ENCODE measurements around the gene LHX5.
A peak's percentile ranks its signal among the peaks of the same experiment; 100 is the strongest.

LHX5 gene

DNA sequence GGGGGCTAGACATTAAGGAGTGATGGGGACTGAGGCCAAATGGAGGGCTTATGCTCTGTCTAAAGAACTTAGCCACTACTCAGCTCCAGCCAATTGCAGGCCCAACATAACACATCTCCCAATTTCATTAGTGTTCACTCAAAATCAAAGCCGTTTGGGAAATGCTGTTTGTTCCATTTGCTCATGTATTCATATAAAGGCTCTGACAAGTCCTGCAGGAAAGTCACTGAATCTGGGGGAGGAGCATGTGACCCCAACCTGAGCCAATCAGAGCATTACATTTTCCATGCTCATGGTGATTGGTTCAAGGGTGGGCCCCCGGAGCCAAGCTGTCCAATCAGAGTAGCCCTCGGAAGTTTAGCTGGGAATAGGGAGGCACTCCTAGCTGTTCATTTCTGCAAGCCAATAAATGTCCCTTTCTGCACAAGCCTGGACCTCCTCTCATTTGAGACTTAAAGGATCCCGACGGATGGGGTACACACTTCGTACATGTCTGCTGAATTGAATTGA, 28.6 kb downstream of the LHX5 start:
- Histone ChIP-seq H3K27ac (no peak overlapping the region), H3K4me3 (no peak overlapping the region)

DNA sequence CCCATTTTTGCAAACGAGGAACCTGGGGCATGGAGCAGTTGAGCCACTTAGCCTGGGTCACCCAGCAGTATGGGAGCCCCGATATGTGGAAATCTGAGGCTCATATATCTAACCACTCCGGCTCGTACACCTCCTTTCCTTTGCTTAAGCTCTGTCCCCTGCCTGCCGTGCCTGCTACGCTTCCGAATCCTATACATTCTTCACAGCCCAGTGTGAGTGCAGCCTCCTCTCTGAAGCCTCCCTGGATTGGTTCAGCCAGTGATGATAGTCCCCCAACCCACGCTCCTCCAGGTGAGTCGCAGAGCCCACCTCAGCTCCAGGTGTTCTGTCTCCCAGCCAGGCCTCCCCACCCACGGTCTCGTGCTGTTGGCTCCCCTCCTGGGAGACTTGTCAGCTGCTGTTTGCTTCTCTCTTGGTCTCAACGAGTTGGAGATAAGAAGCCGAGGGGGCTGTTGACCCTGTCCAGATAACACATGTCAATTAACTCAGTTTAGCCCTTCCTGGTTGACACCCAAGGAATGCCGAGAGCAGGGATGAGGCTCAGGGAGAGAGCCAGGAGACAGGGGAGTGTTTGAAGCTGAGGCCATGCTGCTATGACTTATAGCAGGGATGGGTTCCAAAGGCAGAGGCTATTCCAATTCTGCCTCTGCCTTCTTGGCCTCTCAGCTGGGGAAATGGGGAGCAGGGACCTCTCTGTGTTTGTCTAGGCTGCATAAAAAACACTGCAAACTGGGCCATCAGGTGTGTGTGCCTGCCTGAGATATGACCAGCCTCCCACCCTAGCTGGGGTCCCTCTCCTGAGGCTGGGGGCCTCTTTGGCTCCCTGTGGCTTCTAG, 30.5 kb downstream of the LHX5 start:
- H3K27ac ChIP-seq: no peak overlapping the region
- no peak overlapping the region for H3K4me3 ChIP-seq

DNA sequence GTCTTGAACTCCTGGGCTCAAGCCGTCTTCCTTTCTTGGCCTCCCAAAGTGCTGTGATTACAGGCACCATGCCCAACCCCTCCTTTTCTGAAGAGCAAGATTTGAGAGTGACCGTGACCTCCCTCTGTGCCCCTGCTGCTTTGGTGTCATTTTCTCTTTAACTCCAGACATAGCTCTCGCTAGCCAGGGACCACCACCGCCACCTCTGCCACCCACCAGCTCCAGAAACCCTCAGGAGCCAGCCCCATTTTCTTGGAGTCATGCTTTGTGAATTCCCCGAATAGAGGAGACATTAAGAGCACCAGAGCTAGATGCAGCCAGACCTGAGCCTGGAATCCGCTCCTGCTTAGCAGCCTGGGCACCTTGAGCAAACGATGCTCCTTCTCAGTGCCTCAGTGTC, 31.3 kb downstream of the LHX5 start:
- Histone ChIP-seq H3K27ac (no peak overlapping the region), H3K4me3 (no peak overlapping the region)

DNA sequence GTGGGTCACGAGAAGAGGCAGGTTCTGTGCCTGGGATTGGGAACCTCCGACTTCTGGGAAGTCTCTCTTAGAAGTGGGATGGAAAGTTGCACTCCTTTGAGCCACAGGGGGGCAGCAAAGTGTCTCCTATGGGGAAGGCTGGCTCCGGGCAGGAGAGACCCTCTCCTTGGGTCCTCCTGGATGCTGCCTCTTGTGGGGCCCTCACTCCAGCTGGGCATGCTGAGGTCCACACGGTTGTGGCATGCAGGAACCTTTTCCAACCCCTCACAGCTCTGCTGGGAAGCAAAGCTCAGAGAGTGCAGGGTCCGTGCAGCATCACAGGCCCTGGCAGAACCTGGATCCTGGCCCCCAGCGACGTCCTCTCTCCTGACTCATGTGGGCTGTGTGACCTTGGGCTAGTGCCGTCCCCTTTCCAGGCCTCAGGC, 32.1 kb downstream of the LHX5 start:
- no peak overlapping the region for H3K27ac ChIP-seq
- no peak overlapping the region for H3K4me3 ChIP-seq

DNA sequence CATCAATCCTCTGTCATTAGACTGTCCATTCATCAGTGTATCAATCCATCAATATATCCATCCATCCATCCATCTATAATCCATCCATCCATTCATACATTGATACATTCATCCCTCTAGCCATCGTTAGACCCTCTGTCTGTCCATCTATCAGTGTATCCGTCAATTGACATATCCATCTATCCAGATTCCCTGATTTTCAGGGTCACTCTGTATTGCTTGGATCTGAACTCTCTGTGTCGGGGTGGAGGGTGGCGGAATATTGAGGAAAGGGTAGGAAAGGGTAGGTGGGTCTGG, 32.4 kb downstream of the LHX5 start:
- H3K27ac ChIP-seq: no peak overlapping the region
- no peak overlapping the region for H3K4me3 ChIP-seq

DNA sequence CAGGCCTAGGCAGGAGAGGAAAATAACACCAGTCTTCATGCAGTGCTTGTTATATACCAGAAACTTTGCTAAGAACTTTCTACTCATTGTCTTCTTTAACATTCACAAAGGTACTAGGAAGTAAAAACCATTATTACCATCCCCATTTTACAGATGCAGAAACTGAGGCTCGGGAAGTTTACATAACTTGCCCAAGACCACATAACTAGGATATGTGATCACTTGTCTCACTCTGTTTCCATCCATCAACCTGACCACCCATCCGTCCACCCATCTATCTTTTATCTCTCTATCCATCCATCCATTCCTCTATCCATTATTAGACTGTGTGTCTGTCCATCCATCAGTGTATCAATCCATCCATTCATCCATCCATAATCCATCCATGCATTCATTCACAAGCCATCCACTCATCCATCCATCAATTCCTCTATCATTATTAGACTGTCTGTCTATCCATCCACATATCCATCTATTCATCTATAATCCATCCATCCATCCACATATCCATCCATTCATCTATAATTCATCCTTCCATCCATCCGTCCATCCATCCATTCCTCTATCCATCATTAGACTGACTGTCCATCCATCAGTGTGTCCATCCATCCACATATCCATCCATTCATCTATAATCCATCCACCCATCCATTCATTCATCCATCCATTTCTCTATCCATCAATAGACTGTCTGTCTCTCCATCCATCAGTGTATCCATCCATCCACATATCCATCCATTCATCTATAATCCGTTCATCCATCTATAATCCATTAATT, 33.0 kb downstream of the LHX5 start:
- Histone ChIP-seq H3K27ac (no peak overlapping the region), H3K4me3 (no peak overlapping the region)

DNA sequence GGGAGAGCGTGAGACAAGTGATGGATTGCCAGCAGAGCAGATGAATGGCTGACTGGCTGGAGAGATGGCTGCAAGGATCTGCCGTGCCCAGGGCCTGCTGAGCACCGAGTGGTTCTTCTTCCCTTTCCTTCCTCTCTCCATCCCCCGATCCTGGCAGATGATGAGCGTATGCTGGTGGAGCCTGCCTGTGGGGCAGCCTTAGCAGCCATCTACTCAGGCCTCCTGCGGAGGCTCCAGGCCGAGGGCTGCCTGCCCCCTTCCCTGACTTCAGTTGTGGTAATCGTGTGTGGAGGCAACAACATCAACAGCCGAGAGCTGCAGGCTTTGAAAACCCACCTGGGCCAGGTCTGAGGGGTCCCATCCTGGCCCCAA, 34.0 kb downstream of the LHX5 start:
- Histone ChIP-seq H3K27ac (no peak overlapping the region), H3K4me3 (no peak overlapping the region)

DNA sequence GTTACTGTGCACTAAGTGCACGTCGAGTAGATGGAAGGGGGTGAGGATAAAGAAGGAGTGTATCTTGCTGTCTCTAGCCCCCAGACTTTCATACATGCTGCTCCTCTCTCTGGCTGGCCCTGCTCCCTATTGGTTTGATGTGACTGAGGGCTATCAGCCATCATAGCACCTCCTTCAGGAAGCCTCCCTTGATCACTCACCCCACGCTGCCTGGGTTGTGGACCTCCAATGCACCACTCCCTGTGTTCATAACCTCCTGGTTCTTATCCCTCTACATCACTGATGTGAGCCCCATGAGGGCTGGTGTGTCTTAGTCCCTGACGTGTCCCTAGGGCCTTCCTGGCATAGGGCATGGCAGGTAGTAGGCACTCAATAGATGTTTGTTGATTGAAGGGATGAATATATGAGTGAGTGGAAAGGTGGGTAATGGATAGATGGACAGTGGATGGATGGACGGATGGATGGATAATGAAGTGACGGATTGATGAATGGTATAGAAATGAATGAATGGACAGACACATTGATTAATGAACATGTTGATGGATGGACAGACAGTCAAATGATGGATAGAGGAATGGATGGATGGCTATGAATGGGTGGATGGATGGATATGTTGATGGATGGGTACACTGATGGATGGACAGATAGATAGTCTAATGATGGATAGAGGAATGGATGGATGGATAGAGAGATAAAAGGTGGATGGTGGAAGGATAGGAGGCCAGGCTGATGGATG, 34.5 kb downstream of the LHX5 start:
- H3K4me3 ChIP-seq: no peak overlapping the region
- no peak overlapping the region for H3K27ac ChIP-seq

DNA sequence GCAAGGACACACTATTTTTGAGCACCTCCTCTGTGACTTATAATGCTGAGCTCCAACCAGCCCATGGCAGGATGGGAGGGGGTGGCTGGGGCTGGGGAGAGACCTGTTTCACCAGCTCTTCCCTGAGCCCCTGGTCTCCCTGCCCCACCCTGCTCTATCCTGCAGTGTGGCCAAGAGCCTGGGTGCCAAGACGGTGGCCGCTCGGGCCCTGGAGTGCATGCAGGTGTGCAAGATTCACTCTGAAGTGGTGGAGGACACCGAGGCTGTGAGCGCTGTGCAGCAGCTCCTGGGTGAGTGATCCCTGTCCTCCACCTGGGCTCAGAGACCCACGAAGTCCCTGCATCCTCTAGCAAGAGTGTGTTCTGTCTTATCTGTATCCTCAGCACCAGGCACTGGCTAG, 35.1 kb downstream of the LHX5 start:
- Histone ChIP-seq H3K4me3 (no peak overlapping the region), H3K27ac (no peak overlapping the region)

DNA sequence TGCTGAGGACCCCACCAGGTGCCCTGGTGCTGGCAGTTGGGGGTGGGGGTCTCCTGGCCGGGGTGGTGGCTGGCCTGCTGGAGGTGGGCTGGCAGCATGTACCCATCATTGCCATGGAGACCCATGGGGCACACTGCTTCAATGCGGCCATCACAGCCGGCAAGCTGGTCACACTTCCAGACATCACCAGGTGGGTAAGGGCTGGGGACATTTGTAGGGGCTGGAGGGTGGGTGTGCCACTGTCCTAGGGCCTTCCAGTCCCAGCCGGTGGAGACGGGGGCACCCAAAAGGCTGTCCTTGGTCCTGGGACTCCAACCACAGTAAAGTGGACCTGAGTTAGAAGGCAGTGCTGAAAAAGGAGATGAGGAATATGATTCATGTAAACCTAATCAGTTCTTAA, 36.3 kb downstream of the LHX5 start:
- no peak overlapping the region for H3K4me3 ChIP-seq
- H3K27ac ChIP-seq: no peak overlapping the region

DNA sequence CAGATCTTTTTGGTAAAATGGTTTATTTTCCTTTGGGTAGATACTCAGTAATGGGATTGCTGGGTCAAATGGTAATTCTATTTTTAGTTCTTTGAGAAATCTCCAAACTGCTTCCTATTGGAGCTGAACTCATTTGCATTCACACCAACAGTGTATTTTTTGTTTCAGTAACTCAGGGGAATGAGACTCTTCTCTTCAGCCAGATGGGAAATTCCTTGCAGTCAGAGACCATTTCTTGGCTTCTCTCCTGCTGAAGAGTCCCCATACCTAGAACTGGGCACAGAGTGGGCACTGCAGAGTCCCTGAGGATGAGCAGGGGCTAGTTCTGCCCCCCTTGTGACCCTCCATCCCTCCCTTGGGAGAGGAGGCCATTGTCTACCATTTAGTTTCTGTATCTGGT, 38.7 kb downstream of the LHX5 start:
- H3K27ac ChIP-seq: no peak overlapping the region
- H3K4me3 ChIP-seq: no peak overlapping the region

DNA sequence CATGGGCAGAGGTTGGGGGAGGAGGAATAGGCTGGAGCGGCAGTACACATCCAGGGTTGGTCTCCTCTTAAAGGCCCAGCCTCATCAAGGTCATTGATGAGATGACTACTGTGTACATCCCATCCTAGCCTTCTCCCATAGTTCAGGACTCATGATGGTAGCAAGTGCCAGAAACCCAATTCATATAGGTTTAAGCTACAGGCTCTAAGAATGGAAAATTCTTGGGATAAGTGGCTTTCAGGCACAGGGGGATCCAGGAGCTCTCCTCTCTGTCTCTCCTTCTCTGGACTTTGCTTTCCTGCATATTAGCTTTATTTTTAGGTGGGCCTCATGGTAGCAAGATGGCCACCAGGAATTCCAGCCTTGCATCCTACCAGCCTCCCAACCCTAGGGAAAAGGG, 43.2 kb downstream of the LHX5 start:
- H3K27ac ChIP-seq: no peak overlapping the region
- no peak overlapping the region for H3K4me3 ChIP-seq

DNA sequence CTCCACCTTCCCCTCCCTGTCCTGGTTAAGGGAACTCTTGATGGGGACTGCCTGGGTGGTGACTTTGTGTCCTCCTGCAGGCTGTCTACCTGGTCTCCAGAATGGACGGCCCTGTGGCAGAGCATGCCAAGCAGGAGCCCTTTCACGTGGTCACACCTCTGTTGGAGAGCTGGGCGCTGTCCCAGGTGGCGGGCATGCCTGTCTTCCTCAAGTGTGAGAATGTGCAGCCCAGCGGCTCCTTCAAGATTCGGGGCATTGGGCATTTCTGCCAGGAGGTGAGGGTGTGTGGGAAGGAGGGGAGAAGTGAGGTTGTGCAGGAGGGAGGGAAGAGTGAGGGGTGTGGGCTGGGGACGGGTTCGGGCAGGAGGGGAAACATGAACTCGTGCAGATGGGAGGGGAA, 43.8 kb downstream of the LHX5 start:
- no peak overlapping the region for H3K27ac ChIP-seq
- H3K4me3 ChIP-seq: no peak overlapping the region

DNA sequence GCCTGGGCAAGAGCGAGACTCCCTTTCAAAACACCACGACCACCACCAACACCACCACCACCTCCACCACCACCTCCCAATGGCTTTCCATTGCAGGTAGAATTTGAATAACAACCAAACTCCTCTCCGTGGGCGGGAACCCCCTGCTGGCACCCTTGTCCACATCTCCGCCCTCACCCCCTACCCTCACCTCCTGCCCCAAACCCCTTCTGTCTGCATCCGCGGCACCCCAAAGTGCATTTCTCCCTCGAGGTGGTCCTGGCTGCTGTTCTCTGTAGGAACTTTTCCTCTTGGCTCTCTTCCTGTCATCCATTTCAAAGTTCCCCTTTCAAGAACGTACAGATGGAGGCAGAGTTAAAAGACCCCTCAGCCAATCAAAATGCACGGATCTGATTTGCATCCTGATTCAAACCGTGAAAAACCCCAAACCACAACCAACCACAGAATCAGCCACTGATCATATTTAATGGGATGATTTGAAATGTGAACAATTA, 45.7 kb downstream of the LHX5 start:
- H3K27ac ChIP-seq: no peak overlapping the region
- no peak overlapping the region for H3K4me3 ChIP-seq

DNA sequence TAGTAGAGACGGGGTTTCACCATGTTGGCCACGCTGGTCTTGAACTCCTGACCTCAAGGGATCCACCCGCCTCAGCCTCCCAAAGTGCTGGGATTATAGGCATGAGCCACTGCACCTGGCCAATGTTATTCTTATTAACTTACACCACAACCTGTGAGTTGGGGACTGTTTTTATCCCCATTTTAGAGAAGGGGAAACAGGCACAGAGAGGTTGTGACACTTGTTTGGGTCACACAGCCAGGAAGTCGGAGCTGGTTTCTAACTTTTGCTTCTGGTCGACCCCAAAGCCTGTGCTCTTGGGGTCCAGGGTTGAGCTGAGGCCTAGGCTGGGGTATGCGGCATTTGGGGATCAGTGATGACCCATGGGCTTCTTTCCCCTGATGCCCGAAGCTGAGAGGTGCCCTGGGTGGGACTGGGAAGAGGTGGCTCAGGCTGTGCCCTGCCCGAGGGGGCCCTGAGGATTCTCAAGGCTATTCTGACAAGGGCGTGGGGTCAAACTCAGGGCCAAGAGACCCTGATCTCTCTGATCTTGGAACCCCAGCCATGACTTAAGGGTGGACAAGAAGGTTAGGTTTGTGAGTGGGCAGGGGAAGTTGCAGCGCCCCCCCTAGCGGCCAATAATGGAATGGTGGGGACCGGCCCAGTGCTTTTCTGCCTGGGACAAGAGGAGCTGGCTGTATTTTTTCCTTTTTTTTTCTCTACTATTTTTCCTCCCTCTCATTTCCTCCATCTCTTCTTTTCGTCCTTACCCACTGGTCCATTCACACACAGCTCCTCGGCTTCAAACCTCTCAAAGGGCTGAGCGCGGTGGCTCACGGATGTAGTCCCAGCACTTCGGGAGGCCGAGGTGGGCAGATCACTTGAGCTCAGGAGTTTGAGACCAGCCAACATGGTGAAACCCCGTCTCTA, 46.5 kb downstream of the LHX5 start:
- Histone ChIP-seq H3K27ac (no peak overlapping the region), H3K4me3 (no peak overlapping the region)

DNA sequence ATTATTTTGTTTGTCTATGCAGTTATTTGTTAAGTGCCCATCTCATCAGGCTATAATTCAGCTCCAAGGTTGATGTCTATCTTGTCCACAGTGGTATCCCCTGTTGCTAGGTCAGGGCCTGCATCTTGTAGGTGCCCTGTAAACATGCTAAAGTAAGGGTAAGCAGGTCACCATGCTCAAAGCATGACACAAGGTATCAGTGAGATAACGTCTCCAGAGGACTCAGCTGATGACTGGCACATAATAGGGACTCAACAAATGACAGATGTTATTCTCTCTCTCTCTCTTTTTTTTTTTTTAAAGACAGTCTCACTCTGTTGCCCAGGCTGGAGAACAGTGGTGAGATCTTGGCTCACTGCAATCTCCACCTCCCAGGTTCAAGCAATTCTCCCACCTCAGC, 47.2 kb downstream of the LHX5 start:
- Histone ChIP-seq H3K4me3 (no peak overlapping the region), H3K27ac (no peak overlapping the region)

DNA sequence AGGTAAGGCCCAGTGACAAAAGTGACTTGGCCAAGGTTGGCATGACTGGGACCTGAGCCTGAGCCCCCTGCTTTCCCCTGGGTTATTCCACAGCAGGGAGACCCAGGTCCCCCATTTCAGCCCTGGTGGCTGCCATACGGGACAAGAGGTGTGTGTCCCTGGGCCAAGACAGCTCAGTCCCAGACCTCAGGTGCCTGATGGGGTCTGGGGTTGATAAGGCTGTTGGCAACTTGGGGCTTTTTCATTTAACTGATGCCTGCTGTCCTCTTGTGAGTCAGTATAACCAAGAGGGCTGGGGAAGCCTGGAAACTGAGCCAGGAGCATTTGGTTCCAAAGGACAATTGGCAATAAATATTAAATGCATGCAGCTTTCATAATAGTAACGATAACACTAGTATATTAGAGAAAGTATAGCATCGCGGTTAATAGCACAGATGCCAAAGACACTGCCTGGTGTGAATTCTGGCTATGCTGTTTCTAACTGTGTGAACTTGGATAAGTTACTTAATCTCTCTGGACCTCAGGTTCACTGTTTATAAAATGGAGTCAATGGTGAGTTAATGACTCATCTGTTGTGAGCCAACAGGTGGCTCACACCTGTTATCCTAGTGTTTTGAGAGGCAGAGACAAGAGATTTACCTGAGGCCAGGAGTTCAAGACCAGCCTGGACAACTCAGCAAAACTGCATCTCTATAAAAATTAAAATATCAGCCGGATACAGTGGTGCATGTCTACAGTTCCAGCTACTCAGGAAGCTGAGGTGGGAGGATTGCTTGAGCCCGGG, 48.6 kb downstream of the LHX5 start:
- Histone ChIP-seq H3K4me3 (peak overlapping the region; percentile 19 to 46 (median 36)), H3K27ac (peak overlapping the region in 19 of 21 experiments; percentile 4 to 87 (median 67))

DNA sequence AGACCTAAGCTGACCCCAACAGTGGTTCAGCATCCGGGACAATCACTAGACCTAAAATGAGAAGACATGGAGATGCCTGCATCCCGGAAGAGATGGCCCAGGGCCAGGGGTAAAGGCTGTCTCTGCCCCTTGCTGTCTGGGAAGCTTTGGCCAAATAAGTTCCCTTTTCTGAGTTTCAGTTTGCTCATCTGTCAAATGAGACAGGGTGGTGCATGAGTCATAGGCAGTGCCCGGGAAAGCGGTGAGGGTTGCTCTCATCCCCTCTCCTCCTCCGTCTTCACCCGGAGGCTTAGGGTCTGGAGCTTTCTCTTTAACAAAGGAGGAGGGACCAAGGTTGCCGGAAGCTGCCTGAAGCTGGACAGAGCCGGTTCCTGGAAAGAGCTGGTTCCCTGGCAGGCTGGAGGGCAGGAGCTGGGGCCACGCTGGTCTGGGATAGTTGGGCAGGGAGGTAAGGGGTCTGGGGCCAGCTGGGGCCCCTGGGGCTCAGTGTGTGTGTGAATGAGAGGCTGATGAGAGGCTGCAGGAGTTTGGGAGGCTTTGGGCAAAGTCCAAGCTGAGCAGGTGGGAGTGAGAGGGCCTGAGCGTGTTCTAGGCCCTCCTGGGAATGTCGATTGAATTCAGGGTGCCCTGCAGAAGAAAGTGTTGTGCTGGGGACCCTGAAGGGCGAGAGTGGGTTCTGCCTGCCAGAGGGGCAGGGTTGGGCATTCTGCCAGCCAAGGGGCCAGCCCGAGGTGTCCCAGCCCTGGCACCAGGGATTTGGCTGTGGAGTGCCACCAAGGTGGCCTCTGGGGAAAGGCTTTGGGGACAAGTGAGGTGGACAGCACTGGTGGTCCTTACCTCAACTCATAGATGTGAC, 49.4 kb downstream of the LHX5 start, which contains the start of gene SDSL:
SDSL (plus strand) TSS at position 351 of the 856 bp plus-strand sequence. CDS start 5,603 bp downstream, outside the sequence.
- peak within 1 kb of the TSS; percentile 19 to 46 (median 36) for H3K4me3 ChIP-seq
- H3K27ac ChIP-seq: peak within 1 kb of the TSS in 20 of 21 experiments; percentile 4 to 87 (median 66)
